GM12892 (cell line): ENCODE data around the gene TMEM259.

Experiments used
- POLR2A ChIP-seq: IDR thresholded peaks from 2 replicates; pipeline ENCODE4 v1.6.1; 2011; ENCODE audit warnings: low read depth, low read length, control low read depth
- POLR2AphosphoS5 ChIP-seq: IDR thresholded peaks from 2 replicates; pipeline ENCODE4 v1.6.1; 2011; ENCODE audit warnings: low read depth, low read length, control low read depth
- TAF1 ChIP-seq: IDR thresholded peaks from 2 replicates; pipeline ENCODE4 v1.6.1; 2011; ENCODE audit warnings: low read depth, mild to moderate bottlenecking, control low read depth, low read length, borderline replicate concordance

- TF ChIP-seq POLR2A (no peak), POLR2AphosphoS5 (no peak), TAF1 (no peak)
Observed at GRCh38 chr19:1001538-1002166, 19.3 kb downstream of the TMEM259 start.
